Gastrocnemius medialis (tissue), 4 donors: ENCODE results near the gene DOCK7. TPM values are rescaled to one million over a fixed set of nuclear protein-coding genes. Genes with fewer than 3 reads are reported as not detected.
"Not testable (repeated sequence)": the region's sequence is repeated elsewhere in the genome, so short reads cannot be mapped to it uniquely, and the experiment has no call there.

Experiments
- ATAC-seq, 2 donors: fragments of 150-250 bp; one replicate each; pipeline ENCODE4 v1.9.1; 2016
- DNase-seq, 2 donors: peaks; one replicate each; pipeline ENCODE4 v3.0.0-alpha.2; 2019
- H3K27ac ChIP-seq, 4 donors: fragments of 200-600 bp; sonication (generic); 1 replicate in 1 of 4; 2 replicates in 3 of 4; pipeline ENCODE4 v1.5.1; 2016 to 2018; ENCODE audit warnings: mild to moderate bottlenecking in 2 of 4, moderate library complexity in 1 of 4
- H3K27me3 ChIP-seq, 3 donors: fragments of 200-600 bp; sonication (generic) in 2 of 3; 1 replicate in 1 of 3; 2 replicates in 2 of 3; pipeline versions ENCODE4 v1.5.1 to v1.6.0; 2016 to 2019; ENCODE audit warnings: mild to moderate bottlenecking in 1 of 3, moderate library complexity in 1 of 3
- H3K36me3 ChIP-seq, 2 donors: fragments of 200-600 bp; sonication (generic) in 1 of 2; one replicate each; pipeline ENCODE4 v1.5.1; 2017 to 2018
- H3K4me1 ChIP-seq, 2 donors: fragments of 200-600 bp; sonication (generic) in 1 of 2; one replicate each; pipeline ENCODE4 v1.5.1; 2016 to 2017; ENCODE audit warnings: mild to moderate bottlenecking in 2 of 2
- H3K4me3 ChIP-seq, 4 donors: fragments of 200-600 bp; sonication (generic) in 3 of 4; 1 replicate in 1 of 4; 2 replicates in 3 of 4; pipeline ENCODE4 v1.5.1; 2016 to 2019; ENCODE audit warnings: mild to moderate bottlenecking in 2 of 4
- H3K9me3 ChIP-seq, 3 donors: fragments of 200-600 bp; sonication (generic) in 2 of 3; 1 replicate in 1 of 3; 2 replicates in 2 of 3; pipeline ENCODE4 v1.5.1; 2016 to 2019
- CTCF ChIP-seq, 5 experiments: fragments of 450-650 bp in 3 of 5; fragments of 200-600 bp in 2 of 5; sonication (generic) in 2 of 5; IDR thresholded peaks in 4 of 5; conservative IDR thresholded peaks in 1 of 5; 1 replicate in 4 of 5; 2 replicates in 1 of 5; pipeline ENCODE4 v1.5.1; 2016 to 2019; ENCODE audit warnings: antibody characterized with exemption in 5 of 5, mild to moderate bottlenecking in 3 of 5, moderate library complexity in 3 of 5
- POLR2A ChIP-seq, 2 donors: fragments of 450-650 bp; IDR thresholded peaks; one replicate each; pipeline ENCODE4 v1.6.1; 2017; ENCODE audit warnings: antibody characterized with exemption in 2 of 2, mild to moderate bottlenecking in 2 of 2, moderate library complexity in 2 of 2
- in situ Hi-C, 4 donors: fragments of 200-750 bp; cut with MboI; loops; one replicate each; pipeline versions ENCODE4 v1.15.0 to v1.8.0; 2017; ENCODE audit warnings: low sequenced_read_pairs in 4 of 4
- intact Hi-C: fragments of 100-400 bp; cut with DNase I; formaldehyde crosslinking; loops from one replicate; pipeline ENCODE4 v1.15.1; 2023; ENCODE audit warnings: low total_unique reads
- total RNA-seq, 4 donors: library from RNA; depleted of rRNA; stranded (reverse); fragments of >200 nt; gene quantifications; one replicate each; pipeline versions ENCODE4 v1.1.0 to v1.2.3, GENCODE V29; 2016

The DOCK7 gene
- total RNA-seq, 4 donors from 2014 or later, result 7.9 to 14.7 (median 10.9) TPM

GRCh38 chr1:62530516-62531154, 157.6 kb downstream of the DOCK7 start:
- intact Hi-C loops, result no loop called here
- Histone ChIP-seq H3K4me3 (no peak overlapping the region), H3K4me1 (no peaks in the 10 kb centered on the region), H3K27me3 (no peaks in the 10 kb centered on the region), H3K27ac (no peak overlapping the region), H3K9me3 (no peaks in the 10 kb centered on the region), H3K36me3 (peaks cover 0 to 6% of the 10 kb centered on the region in 2 donors)
- no peak for ATAC-seq
- in situ Hi-C loops, result no loop called here
- no peak for DNase-seq
- TF ChIP-seq CTCF (IDR thresholded peaks at IDR 0.05 in 4 of 5, conservative IDR thresholded peaks at IDR 0.05 in 1 of 5), result peak in 2 of 5 experiments; percentile 15 to 22
- no peak for TF ChIP-seq POLR2A (IDR thresholded peaks at IDR 0.05)

- intact Hi-C loops (no loop called here), in situ Hi-C loops (no loop called here)
- ATAC-seq, result no peak
- Histone ChIP-seq H3K4me1 (no peaks in the 10 kb centered on the region), H3K27ac (no peak overlapping the region), H3K4me3 (no peak overlapping the region), H3K27me3 (no peaks in the 10 kb centered on the region), H3K9me3 (no peaks in the 10 kb centered on the region), H3K36me3 (peaks cover 0 to 6% of the 10 kb centered on the region in 2 donors)
- no peak for DNase-seq
- TF ChIP-seq POLR2A (IDR thresholded peaks at IDR 0.05) (no peak), CTCF (IDR thresholded peaks at IDR 0.05 in 4 of 5, conservative IDR thresholded peaks at IDR 0.05 in 1 of 5) (no peak)
These were observed 159.0 kb downstream of the DOCK7 start for GRCh38 chr1:62529227-62529626.

- TF ChIP-seq CTCF (IDR thresholded peaks at IDR 0.05 in 4 of 5, conservative IDR thresholded peaks at IDR 0.05 in 1 of 5) (no peak), POLR2A (IDR thresholded peaks at IDR 0.05) (no peak)
- H3K4me3 ChIP-seq, result no peak overlapping the region
- H3K27ac ChIP-seq, result no peak overlapping the region
- peaks cover 0 to 6% of the 10 kb centered on the region in 2 donors for H3K36me3 ChIP-seq
- no peaks in the 10 kb centered on the region for H3K4me1 ChIP-seq
- DNase-seq, result no peak
- ATAC-seq, result no peak
- intact Hi-C loops (no loop called here), in situ Hi-C loops (no loop called here)
- H3K27me3 ChIP-seq, result no peaks in the 10 kb centered on the region
- no peaks in the 10 kb centered on the region for H3K9me3 ChIP-seq
These were observed 160.2 kb downstream of the DOCK7 start for GRCh38 chr1:62528015-62528414.

- DNase-seq, in situ Hi-C loops, intact Hi-C loops, ATAC-seq, H3K4me1 ChIP-seq, H3K27me3 ChIP-seq, H3K27ac ChIP-seq, H3K36me3 ChIP-seq, H3K9me3 ChIP-seq, H3K4me3 ChIP-seq: not testable (repeated sequence)
These were observed 160.8 kb downstream of the DOCK7 start for GRCh38 chr1:62527346-62527745.

GRCh38 chr1:62523860-62524259, 164.3 kb downstream of the DOCK7 start:
- no peak for ATAC-seq
- intact Hi-C loops (no loop called here), in situ Hi-C loops (no loop called here)
- no peaks in the 10 kb centered on the region for H3K4me1 ChIP-seq
- TF ChIP-seq CTCF (IDR thresholded peaks at IDR 0.05 in 4 of 5, conservative IDR thresholded peaks at IDR 0.05 in 1 of 5), result no peak
- no peak for TF ChIP-seq POLR2A (IDR thresholded peaks at IDR 0.05)
- H3K27ac ChIP-seq, result no peak overlapping the region
- H3K27me3 ChIP-seq, result no peaks in the 10 kb centered on the region
- H3K36me3 ChIP-seq, result peaks cover 0 to 6% of the 10 kb centered on the region in 2 donors
- DNase-seq, result no peak
- H3K4me3 ChIP-seq, result no peak overlapping the region
- no peaks in the 10 kb centered on the region for H3K9me3 ChIP-seq
